Endothelial cell of umbilical vein (primary cell): ENCODE data around the gene RALGPS1. TPM values are rescaled to one million over a fixed set of nuclear protein-coding genes. Genes with fewer than 3 reads are reported as not detected.

Experiments
- BruUV-seq: library from RNA; stranded (reverse); fragments of 400-500 nt; replicated peaks from 2 replicates; lab custom pipeline; 2021; lab: Mats Ljungman, UMichigan
- CTCF ChIA-PET: fragments of 300-600, 350-600 bp; sonication (Branson Sonifier 250); formaldehyde crosslinking; loops from one replicate; lab custom pipeline; 2021; ENCODE audit warnings: antibody characterized with exemption, inconsistent platforms; lab: Charles Lee
- POLR2A ChIA-PET: fragments of 300-600, 350-600 bp; sonication (Branson Sonifier 250); formaldehyde crosslinking; loops from one replicate; lab custom pipeline; 2021; ENCODE audit warnings: antibody characterized with exemption, inconsistent platforms; lab: Charles Lee
- DNase-seq: peaks from one replicate; pipeline ENCODE4 v3.0.0-alpha.2; 2011; ENCODE audit warnings: low read depth, low spot score
- FAIRE-seq: peaks from 2 replicates; lab custom pipeline; 2011; peaks lifted over from hg19 to GRCh38; lab: Jason Lieb, UNC
- H2AFZ ChIP-seq: 2 replicates; pipeline ENCODE4 v1.6.0; 2012; ENCODE audit warnings: low read depth, low read length, control low read depth, inconsistent platforms
- H3K27ac ChIP-seq: 2 replicates; pipeline ENCODE4 v1.5.1; 2011; ENCODE audit warnings: low read depth, mild to moderate bottlenecking, control low read depth, low read length, moderate library complexity; ENCODE audit not compliant: insufficient read depth
- H3K27me3 ChIP-seq, 2 experiments: 2 replicates each; pipeline versions ENCODE4 v1.6.0 to v1.6.1; 2011; ENCODE audit warnings: low read length in 2 of 2, mixed read lengths in 1 of 2; ENCODE audit not compliant: control insufficient read depth in 2 of 2, insufficient read depth in 2 of 2
- H3K36me3 ChIP-seq, 2 experiments: 2 replicates in 1 of 2; 3 replicates in 1 of 2; pipeline ENCODE4 v1.5.1; 2011; ENCODE audit warnings: low read length in 2 of 2, mild to moderate bottlenecking in 1 of 2, moderate library complexity in 1 of 2; ENCODE audit not compliant: control insufficient read depth in 2 of 2, insufficient read depth in 2 of 2; ENCODE audit errors: extremely low read depth in 1 of 2
- H3K4me1 ChIP-seq: 3 replicates; pipeline ENCODE4 v1.5.1; 2011; ENCODE audit warnings: mild to moderate bottlenecking, low read length; ENCODE audit not compliant: control insufficient read depth, insufficient read depth; ENCODE audit errors: extremely low read depth
- H3K4me2 ChIP-seq: 2 replicates; pipeline ENCODE4 v1.6.1; 2011; ENCODE audit warnings: low read length, control low read depth, mixed read lengths; ENCODE audit not compliant: insufficient read depth
- H3K4me3 ChIP-seq, 3 experiments: fragments of 200-600 bp in 1 of 3; sonication (generic), shearing (Covaris generic) in 1 of 3; replicated peaks in 1 of 3; 2 replicates each; pipeline ENCODE4 v1.5.1; 2011 to 2016; ENCODE audit warnings: control low read depth in 3 of 3, low read length in 3 of 3, mild to moderate bottlenecking in 2 of 3, inconsistent platforms in 1 of 3, low read depth in 1 of 3, moderate library complexity in 1 of 3; ENCODE audit not compliant: insufficient read depth in 1 of 3
- H3K79me2 ChIP-seq: 2 replicates; pipeline ENCODE4 v1.6.0; 2012; ENCODE audit warnings: low read length, inconsistent platforms; ENCODE audit not compliant: control insufficient read depth, insufficient read depth
- H3K9ac ChIP-seq: replicated peaks from 2 replicates; pipeline ENCODE3; 2011; ENCODE audit warnings: low read length, control low read depth; ENCODE audit not compliant: insufficient read depth; ENCODE audit errors: extremely low read depth
- H3K9me1 ChIP-seq: replicated peaks from 3 replicates; pipeline ENCODE4 v1.6.0; 2011; ENCODE audit warnings: mild to moderate bottlenecking, low read length; ENCODE audit not compliant: control insufficient read depth, insufficient read depth; ENCODE audit errors: extremely low read depth
- H3K9me3 ChIP-seq: replicated peaks from 2 replicates; pipeline ENCODE4 v1.5.1; 2012; ENCODE audit warnings: low read length, inconsistent platforms; ENCODE audit not compliant: control insufficient read depth, insufficient read depth
- H4K20me1 ChIP-seq: replicated peaks from 2 replicates; pipeline ENCODE3; 2011; ENCODE audit warnings: mild to moderate bottlenecking, low read length; ENCODE audit not compliant: control insufficient read depth, insufficient read depth; ENCODE audit errors: extremely low read depth
- CTCF ChIP-seq, 2 donors: IDR thresholded peaks; 1 replicate in 1 of 2; 2 replicates in 1 of 2; pipeline ENCODE4 v1.5.1; 2011; ENCODE audit warnings: low read length in 2 of 2, mild to moderate bottlenecking in 2 of 2, moderate library complexity in 2 of 2, control low read depth in 1 of 2, inconsistent platforms in 1 of 2, low read depth in 1 of 2; ENCODE audit not compliant: insufficient read depth in 1 of 2; ENCODE audit errors: extremely low read depth in 1 of 2
- EZH2 ChIP-seq: IDR thresholded peaks from 2 replicates; pipeline ENCODE4 v1.6.1; 2012; ENCODE audit warnings: borderline replicate concordance, low read depth, mild to moderate bottlenecking, moderate library complexity, low read length, inconsistent platforms; ENCODE audit not compliant: severe bottlenecking
- JUN ChIP-seq: IDR thresholded peaks from 2 replicates; pipeline ENCODE4 v1.6.1; 2011; ENCODE audit warnings: borderline replicate concordance, low read depth; ENCODE audit not compliant: insufficient read length, insufficient read depth
- MAX ChIP-seq: IDR thresholded peaks from 2 replicates; pipeline ENCODE4 v1.6.1; 2011; ENCODE audit not compliant: insufficient read depth, insufficient read length
- MYC ChIP-seq: IDR thresholded peaks from one replicate; pipeline ENCODE4 v1.6.1; 2011; ENCODE audit warnings: mild to moderate bottlenecking, low read depth, low read length
- POLR2A ChIP-seq: IDR thresholded peaks from 2 replicates; pipeline ENCODE4 v1.6.1; 2012; ENCODE audit warnings: low read depth, mild to moderate bottlenecking, control low read depth, low read length
- POLR2AphosphoS5 ChIP-seq: IDR thresholded peaks from 2 replicates; pipeline ENCODE4 v1.6.1; 2012; ENCODE audit warnings: low read depth, mild to moderate bottlenecking, control low read depth, low read length, moderate library complexity; ENCODE audit not compliant: insufficient read depth
- dilution Hi-C: fragments of 300-500 bp; cut with MboI; formaldehyde crosslinking; loops from one replicate; pipeline ENCODE4 v1.15.0; 2019; ENCODE audit warnings: low sequenced_read_pairs; ENCODE audit not compliant: extremely low pct_ligation_motif_present
- intact Hi-C: fragments of 100-400 bp; cut with micrococcal nuclease; formaldehyde crosslinking; loops from one replicate; pipeline ENCODE4 v1.10.0; 2022
- polyA plus RNA-seq, 4 experiments: library from polyadenylated mRNA; depleted of rRNA in 3 of 4; stranded (reverse) in 3 of 4; unstranded in 1 of 4; fragments of >200 nt; gene quantifications; 2 replicates each; pipeline versions ENCODE4 v1.2.1 to v1.2.3, GENCODE V29; 2011 to 2012; ENCODE audit warnings: missing spikeins in 1 of 4
- total RNA-seq: library from RNA; stranded (reverse); gene quantifications from 2 replicates; pipeline ENCODE4 v1.2.3, GENCODE V29; 2021

The RALGPS1 gene
- total and polyA plus RNA-seq, 2 donors (not counting 3 experiments of a cell fraction or from before 2014, with no cell fraction given) = 3.8 to 5.5 TPM

GRCh38 chr9:126955811-126956210 is 41.2 kb downstream of the RALGPS1 start:
- Histone ChIP-seq H2AFZ (no peak overlapping the region), H3K9ac (no peak overlapping the region)
- POLR2A ChIA-PET = no interaction called here

More at GRCh38 chr9:126955811-126956210, 41.2 kb downstream of the RALGPS1 start:
- FAIRE-seq (no peak), DNase-seq (no peak)
- no peaks in the 10 kb centered on the region for H3K36me3 ChIP-seq
- H3K4me2 ChIP-seq = no peak overlapping the region
- H3K27me3 ChIP-seq = peaks cover 0 to 1% of the 10 kb centered on the region in 2 experiments
- H3K4me1 ChIP-seq = no peaks in the 10 kb centered on the region
- intact Hi-C loops (no loop called here), dilution Hi-C loops (no loop called here)
- H3K9me3 ChIP-seq = no peaks in the 10 kb centered on the region
- H3K79me2 ChIP-seq = no peaks in the 10 kb centered on the region
- no peak overlapping the region for H3K4me3 ChIP-seq
- H3K9me1 ChIP-seq = no peaks in the 10 kb centered on the region
- TF ChIP-seq CTCF (IDR thresholded peaks at IDR 0.05; ENCODE audit: extremely low read depth in 1 of 2, insufficient read depth in 1 of 2, low read depth in 1 of 2, low read length in 2 of 2) (no peak), EZH2 (no peak), MYC (no peak), POLR2AphosphoS5 (no peak), POLR2A (no peak), MAX (no peak), JUN (no peak)
- CTCF ChIA-PET = no interaction called here
- no peak overlapping the region for H3K27ac ChIP-seq
- no peaks in the 10 kb centered on the region for H4K20me1 ChIP-seq
- no TSS peak for BruUV-seq
